GM23338 (cell line): ENCODE measurements around the gene GGT5.
"Not testable (repeated sequence)": the region's sequence is repeated elsewhere in the genome, so short reads cannot be mapped to it uniquely, and the experiment has no call there.

Experiments
- CREB1 ChIP-seq: fragments of 250-450 bp; sonication (Bioruptor Pico); IDR thresholded peaks from 2 replicates; pipeline ENCODE4 v1.5.0; 2020; ENCODE audit warnings: low read depth, mild to moderate bottlenecking, moderate library complexity
- CTCF ChIP-seq, 2 experiments: fragments of 200-600 bp in 1 of 2; sonication (generic) in 1 of 2; conservative IDR thresholded peaks; 2 replicates each; pipeline versions ENCODE4 v1.5.1 to v1.6.1; 2016 to 2017; ENCODE audit warnings: antibody characterized with exemption in 2 of 2, low read depth in 2 of 2, mild to moderate bottlenecking in 2 of 2, moderate library complexity in 1 of 2
- EZH2 ChIP-seq: fragments of 200-600 bp; sonication (generic); IDR thresholded peaks from one replicate; pipeline ENCODE4 v1.8.0; 2017; ENCODE audit warnings: antibody characterized with exemption, mild to moderate bottlenecking, low read depth; ENCODE audit not compliant: unreplicated experiment
- EZH2phosphoT487 ChIP-seq: fragments of 200-600 bp; sonication (generic); IDR thresholded peaks from one replicate; pipeline ENCODE4 v1.8.1; 2018; ENCODE audit warnings: antibody characterized with exemption; ENCODE audit not compliant: unreplicated experiment
- JUNB ChIP-seq: IDR thresholded peaks from one replicate; pipeline ENCODE4 v1.6.1; 2016; ENCODE audit warnings: antibody characterized with exemption; ENCODE audit not compliant: unreplicated experiment
- POLR2AphosphoS5 ChIP-seq: IDR thresholded peaks from 2 replicates; pipeline ENCODE4 v1.6.1; 2016; ENCODE audit warnings: antibody characterized with exemption, low read depth
- REST ChIP-seq: IDR thresholded peaks from one replicate; pipeline ENCODE4 v1.6.1; 2018; ENCODE audit warnings: antibody characterized with exemption; ENCODE audit not compliant: unreplicated experiment
- ZNF331 ChIP-seq: fragments of 250-450 bp; sonication (Bioruptor Pico); IDR thresholded peaks from 2 replicates; pipeline ENCODE4 v1.5.0; 2020; ENCODE audit warnings: low read depth, mild to moderate bottlenecking, moderate library complexity

DNA sequence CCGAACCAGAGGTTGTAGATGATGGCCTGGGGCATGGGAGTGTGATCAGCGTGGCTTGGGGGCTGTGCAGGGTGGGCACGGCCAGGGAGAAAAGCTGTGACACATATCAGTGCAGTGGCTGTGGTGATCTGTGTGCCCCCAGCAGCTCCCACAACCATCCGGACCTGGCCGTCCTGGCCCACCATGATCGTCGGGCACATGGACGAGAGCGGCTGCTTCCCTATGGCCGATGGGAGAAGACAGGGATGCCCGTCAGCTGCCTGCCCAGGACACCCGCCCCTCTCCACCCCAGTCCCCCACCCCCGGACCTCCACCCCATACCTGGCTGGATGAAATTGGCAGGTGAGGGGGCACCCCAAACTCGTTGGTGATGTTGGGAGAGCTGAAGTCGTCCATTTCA is 3.7 kb upstream of the GGT5 start:
- not testable (repeated sequence) for TF ChIP-seq CTCF (conservative IDR thresholded peaks at IDR 0.05; ENCODE audit: low read depth in 2 of 2); REST; POLR2AphosphoS5; JUNB; EZH2; CREB1 (CRISPR knock-in tag); EZH2phosphoT487; ZNF331 (CRISPR knock-in tag)
